GM21515 (cell line): Measurements from ENCODE around the gene FAM163B.

ENCODE experiments used
- ATAC-seq: cut with Tn5 transposase; IDR thresholded peaks from one replicate; pipeline ENCODE4 v1.9.1; 2021; ENCODE audit not compliant: unreplicated experiment

The FAM163B gene

DNA sequence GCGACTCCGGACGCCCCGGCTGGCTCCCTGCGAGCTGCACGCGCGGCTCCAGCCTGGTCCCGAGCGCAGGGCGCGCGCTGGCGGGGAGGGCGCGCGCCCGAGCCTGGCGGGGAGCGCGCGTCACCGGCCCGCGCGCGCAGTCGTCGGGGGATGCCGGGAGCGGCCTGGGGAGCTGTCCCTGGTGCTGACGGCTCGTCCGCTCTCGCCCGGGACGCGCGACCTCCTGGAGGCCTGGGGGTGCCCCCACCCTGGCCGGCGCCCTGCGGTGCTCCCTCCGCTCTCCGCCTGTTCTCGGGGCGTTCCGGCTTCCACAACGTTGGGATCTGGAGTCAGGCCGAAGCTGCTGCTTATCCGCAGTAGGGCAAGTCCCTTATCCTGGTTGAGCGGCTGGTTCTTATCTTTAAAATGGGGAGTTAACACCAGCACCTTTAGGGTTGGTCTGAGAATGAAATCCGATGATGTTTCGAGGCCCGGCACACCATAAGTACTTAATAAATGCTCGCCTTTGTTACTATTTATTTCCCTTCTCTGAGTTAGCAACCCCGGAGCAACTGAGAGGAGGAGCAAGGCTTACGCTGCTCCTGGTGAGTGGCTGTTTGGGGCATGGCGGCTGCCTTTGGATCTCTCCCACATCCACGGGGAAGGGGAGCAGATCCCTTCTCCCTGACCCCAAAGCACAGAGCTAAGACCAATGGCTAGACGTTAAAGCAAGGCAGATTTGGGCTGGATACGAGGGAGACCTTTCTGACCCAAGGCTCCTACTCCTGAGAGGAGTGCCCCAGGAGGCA is at the start of gene FAM163B:
FAM163B (minus strand) TSS at position 79 of the 788 bp plus-strand sequence. CDS start 29,166 bp downstream, outside the sequence.
- ATAC-seq: no peak

DNA sequence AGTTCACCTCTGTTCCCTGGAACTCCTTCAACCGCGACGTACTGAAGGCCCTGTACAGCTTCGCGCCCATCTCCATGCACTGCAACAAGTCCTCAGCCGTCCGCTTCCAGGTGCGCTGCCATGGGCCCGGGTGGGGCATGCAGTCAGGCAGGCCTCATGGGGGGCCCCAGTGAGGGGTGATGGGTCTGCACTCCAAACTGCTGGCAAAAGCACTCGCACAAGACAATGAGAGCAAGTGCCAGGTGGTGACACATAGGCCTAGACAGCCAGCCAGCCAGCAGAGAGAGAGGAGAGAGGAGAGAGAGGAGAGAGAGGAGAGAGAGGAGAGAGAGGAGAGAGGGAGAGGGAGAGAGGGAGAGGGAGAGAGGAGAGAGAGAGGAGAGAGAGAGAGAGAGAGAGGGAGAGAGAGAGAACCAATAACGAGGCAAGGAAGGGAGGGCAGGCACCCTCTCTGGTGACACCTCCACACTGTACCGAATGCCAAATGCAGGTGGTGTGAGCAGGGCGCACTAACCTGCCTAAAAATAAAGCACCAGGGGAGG is 48.0 kb upstream of the FAM163B start:
- no peak for ATAC-seq

DNA sequence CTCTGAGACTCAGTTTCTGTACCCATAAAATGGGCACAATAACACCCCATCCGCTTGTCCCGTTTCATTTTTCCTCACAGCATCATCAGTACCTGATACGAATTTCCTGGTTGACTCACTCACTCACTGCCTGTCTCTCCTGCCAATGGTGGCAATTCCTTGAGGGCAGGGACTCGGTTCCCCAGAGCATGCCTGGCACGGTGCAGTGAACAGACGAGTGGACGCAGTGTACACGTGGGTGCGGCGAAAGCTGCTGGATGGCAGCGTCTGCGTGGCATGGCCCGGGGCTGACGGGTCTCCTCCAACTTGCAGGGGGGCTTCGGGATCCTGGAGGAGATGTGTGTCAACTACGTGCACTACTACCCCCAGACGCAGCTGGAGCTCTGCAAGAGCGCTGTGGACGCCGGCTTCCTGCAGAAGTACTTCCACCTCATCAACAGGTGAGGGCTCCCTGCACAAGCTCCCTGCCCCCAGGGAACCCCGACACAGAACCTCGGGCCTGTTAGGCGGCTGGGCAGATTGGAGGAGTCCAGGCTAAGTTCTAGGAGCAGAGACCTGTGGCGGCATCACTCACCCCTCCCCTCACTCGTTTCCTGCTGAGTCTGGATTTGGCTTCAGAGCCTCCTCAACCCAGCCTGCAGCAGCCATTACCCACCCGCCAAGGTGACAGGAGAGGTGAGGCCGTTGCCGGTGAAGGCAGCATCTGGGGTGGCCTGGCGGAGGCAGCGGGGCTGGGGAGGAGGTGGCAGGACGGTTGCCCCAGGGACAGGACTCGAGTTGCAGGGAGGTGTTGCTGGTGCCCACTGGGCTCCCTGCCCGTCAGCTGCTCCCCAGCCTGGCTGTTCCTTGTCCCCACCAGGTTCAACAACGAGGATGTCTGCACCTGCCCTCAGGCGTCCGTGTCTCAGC is 47.3 kb upstream of the FAM163B start:
- no peak for ATAC-seq

DNA sequence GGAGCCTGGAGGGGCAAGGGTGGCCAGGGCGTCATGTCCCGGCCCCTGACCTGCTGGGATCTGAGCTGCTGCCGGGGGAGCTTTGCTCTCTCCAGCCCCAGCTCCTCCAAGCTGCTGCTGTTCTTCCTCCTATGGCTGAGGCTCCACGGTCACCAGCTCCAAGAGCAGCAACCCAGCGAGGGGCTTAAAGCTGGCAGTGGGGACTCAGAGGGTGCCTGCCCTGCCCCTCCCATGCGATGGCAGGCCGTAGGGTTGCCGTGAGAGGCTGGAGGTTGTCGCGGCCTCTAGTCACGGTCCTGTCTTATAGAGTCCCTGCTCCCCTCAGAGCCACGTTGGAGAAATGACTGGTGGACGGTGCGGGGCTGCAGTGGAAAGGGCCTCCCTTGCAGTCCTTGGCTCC is 46.5 kb upstream of the FAM163B start:
- no peak for ATAC-seq

DNA sequence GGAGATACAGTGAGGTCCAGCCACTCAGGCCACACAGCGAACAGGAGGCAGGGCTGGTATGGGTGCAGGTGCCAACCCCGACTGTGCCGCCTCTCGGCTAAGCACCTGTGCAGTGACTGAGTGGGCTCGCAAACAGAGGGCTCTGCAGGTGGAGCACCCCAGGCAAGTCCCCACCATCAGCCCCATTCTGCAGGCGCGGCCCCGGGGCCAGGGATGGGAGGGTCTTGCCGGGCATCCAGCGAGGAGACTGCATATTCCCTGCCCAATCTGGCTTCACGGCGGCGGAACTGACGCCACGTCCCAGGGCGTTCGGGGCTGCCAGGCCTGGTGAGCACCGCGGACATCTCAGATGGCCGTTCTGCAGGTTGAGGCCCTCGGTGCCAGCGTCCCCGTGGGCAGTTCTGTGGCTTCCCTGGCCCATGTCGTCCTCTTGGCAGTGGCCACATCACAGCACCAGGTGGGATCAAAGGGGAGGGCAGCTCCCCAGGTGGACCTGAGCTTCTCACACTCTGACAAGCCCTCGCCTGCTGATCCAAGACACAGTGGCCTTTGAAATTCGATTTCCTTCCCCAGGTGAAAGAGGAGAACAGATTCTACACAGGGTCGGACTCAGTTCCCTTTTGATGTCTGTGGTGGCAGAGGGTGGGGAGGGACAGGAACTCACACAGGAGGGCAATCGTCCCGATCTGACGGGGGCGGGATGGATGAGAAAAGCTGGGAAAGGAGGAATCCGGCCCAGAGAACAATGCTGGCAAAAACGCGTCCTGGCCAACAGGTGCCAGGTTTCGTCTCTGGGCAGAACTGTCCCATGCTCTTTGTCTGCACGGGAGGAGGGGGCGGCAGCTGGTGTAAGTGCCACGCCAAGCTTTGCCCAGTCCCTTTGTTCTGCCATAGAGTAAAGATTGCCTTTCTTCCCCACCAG is 45.8 kb upstream of the FAM163B start:
- ATAC-seq: no peak

DNA sequence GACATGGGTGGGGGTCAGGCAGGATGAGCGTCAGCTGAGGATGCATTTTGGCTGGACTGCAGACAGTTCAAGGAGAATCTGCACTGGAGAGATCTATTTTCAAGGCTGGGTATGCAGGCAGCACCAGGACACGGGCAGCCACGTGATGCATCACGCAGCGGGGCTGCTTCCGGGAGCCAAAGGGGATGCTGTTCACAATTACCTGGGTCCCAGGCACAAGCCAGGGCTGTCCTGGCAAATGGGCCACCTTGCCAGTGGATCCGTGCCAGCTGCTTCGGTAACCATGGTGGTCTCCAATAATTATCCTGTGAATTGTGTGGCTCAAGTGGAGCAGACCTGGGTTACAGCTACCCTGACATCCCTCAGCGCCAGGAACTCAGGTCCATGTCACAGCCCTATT is 44.4 kb upstream of the FAM163B start:
- no peak for ATAC-seq

GRCh38 chr9:133650026-133650425 is 40.8 kb upstream of the FAM163B start:
- no peak for ATAC-seq

GRCh38 chr9:133649194-133649593 is 40.0 kb upstream of the FAM163B start:
- no peak for ATAC-seq

DNA sequence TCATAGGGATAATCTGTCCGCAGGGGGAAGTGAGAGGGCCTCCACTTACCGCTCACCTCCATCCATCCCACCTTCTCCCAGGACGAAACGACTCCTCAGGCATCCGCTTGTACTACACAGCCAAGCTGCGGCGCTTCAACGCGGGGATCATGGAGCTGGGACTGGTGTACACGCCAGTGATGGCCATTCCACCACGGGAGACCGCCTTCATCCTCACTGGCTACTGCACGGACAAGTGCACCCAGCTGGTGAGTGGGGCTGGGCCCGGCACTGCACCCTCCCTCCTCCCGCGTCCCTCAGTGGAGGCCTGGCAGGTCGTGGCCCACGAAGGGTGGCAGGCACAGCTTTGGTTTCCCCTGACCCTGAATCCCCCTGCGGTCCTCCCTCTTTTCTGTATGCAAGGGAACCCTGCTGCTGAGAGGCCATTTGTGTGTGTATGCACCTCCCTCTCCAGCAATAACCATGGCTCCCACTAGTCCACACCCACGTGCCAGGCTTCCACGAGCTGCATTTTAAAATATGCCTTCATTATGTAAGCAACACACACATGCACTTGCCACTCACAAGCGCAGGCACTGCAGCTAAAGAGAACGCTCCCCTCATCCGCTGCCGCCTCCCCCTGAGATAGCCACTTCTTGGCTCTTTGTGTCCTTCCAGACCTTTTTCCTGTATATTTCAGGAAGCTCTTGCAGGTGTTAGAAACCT is 38.7 kb upstream of the FAM163B start:
- ATAC-seq: no peak

GRCh38 chr9:133647148-133647547 is 38.0 kb upstream of the FAM163B start:
- no peak for ATAC-seq

- no peak for ATAC-seq
These were observed 36.0 kb upstream of the FAM163B start for GRCh38 chr9:133645021-133645765.

GRCh38 chr9:133643978-133644760 is 35.0 kb upstream of the FAM163B start:
- no peak for ATAC-seq

GRCh38 chr9:133643362-133643755 is 34.2 kb upstream of the FAM163B start:
- ATAC-seq: no peak

GRCh38 chr9:133642708-133643361 is 33.6 kb upstream of the FAM163B start:
- no peak for ATAC-seq

DNA sequence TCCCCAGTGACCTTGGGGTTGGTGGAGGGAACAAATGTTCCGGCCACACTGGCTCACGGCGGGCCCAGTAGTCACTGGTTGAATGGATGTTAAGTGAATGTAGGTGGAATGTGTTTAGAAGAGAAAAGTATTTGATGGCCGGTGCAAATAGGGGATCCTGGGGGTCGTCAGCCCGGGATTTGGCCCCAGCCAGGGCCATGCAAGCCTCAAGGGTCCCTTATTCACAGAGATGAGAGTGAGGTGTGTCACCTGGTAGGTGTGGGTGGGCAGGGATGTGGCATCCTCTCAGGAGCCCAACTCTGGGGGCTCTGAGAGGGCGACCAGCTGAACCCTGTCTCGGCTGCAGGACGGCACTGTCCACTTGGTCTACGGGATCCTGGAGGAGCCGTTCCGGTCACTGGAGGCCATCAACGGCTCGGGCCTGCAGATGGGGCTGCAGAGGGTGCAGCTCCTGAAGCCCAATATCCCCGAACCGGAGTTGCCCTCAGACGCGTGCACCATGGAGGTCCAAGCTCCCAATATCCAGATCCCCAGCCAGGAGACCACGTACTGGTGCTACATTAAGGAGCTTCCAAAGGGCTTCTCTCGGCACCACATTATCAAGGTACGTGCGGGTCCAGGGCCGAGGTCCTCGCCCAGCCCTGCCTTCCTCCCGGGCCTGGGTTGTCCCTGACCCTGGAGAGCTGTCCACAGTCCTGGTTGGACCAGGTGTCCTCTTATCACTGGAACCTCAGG is 32.8 kb upstream of the FAM163B start:
- no peak for ATAC-seq

- ATAC-seq: no peak
These were observed 32.1 kb upstream of the FAM163B start for GRCh38 chr9:133641396-133641655.

DNA sequence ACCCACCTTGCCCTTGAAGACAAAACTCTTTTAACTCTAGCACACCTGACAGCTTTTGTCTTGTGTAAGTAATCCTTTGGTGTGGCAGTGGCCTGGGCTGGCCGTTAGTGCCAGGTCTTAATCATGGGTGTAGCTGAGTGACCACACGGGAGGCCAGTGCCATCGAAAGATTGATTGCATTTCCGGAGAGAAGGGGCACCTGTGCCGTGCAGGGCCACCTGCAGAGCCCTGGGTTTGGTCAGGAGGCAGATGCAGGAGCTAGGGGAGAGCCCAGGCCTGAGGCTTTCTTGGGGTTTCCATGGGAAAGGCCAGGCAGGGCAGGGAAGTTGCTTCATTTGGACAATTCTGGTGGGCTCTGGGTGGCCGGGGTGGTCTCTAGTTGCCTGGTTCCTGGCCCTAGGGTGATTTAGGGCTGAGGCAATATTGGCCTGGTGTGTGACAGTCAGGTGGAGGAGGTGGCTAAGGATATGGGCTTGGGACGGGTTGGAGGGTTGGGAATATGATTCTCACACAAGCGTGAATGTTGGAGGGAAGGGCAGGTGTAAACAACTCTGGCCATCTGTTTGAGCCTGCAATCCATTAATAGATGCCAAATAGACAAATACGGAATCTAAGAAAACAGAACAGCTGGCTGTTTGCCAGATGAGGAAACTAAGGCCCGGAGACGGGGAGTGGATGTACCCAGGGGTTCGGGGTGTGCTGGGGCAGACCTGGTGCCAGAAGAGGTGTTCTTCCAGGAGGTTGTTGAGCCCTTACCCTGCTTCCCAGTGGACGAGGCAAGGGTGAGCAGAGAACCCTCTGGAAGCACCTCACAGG is 31.6 kb upstream of the FAM163B start:
- ATAC-seq: no peak
